K562 (cell line): ENCODE results near the gene PBX2. TPM values are rescaled to one million over a fixed set of nuclear protein-coding genes. Genes with fewer than 3 reads are reported as not detected.
A peak's percentile ranks its signal among the peaks of the same experiment; 100 is the strongest.

Experiments used
- HNRNPH1 ChIP-seq: fragments of 200-400 bp; formaldehyde crosslinking; optimal IDR thresholded peaks from 2 replicates; pipeline ENCODE3; 2017; ENCODE audit warnings: low read depth, mild to moderate bottlenecking, low read length, moderate library complexity
- JUND ChIP-seq, 2 experiments: IDR thresholded peaks; 2 replicates in 1 of 2; 3 replicates in 1 of 2; pipeline ENCODE4 v1.6.1; 2011; ENCODE audit warnings: borderline replicate concordance in 2 of 2, low read depth in 2 of 2, low read length in 2 of 2, improper control_type of control experiment in 1 of 2, missing biosample characterization in 1 of 2, missing genetic modification characterization in 1 of 2, missing genetic modification reagents in 1 of 2
- KHSRP ChIP-seq: fragments of 450-650 bp; IDR thresholded peaks from 2 replicates; pipeline ENCODE4 v1.6.1; 2017
- L3MBTL2 ChIP-seq: fragments of 450-650 bp; IDR thresholded peaks from 2 replicates; pipeline ENCODE4 v1.6.1; 2016; ENCODE audit warnings: mild to moderate bottlenecking, moderate library complexity
- LCOR ChIP-seq: sonication (generic); formaldehyde crosslinking; IDR thresholded peaks from 2 replicates; pipeline ENCODE4 v1.8.0; 2022; ENCODE audit warnings: mild to moderate bottlenecking, missing genetic modification reagents
- OTX1 ChIP-seq: fragments of 450-650 bp; formaldehyde crosslinking; IDR thresholded peaks from 2 replicates; pipeline ENCODE4 v1.4.0; 2022; ENCODE audit warnings: mild to moderate bottlenecking
- POLR2AphosphoS5 ChIP-seq: IDR thresholded peaks from 2 replicates; pipeline ENCODE4 v1.6.1; 2011; ENCODE audit warnings: mild to moderate bottlenecking, low read depth, low read length, moderate library complexity; ENCODE audit not compliant: control insufficient read depth, insufficient read depth
- RFX1 ChIP-seq: fragments of 450-650 bp; IDR thresholded peaks from 2 replicates; pipeline ENCODE4 v1.6.1; 2016; ENCODE audit warnings: mild to moderate bottlenecking, moderate library complexity
- ZNF124 ChIP-seq: sonication (generic); formaldehyde crosslinking; IDR thresholded peaks from 2 replicates; pipeline ENCODE4 v1.8.1; 2022; ENCODE audit warnings: missing genetic modification reagents
- ZNF76 ChIP-seq: fragments of 250-450 bp; sonication (Bioruptor Pico); IDR thresholded peaks from 2 replicates; pipeline ENCODE4 v1.4.0; 2020; ENCODE audit warnings: mild to moderate bottlenecking, moderate library complexity, borderline replicate concordance
- polyA plus RNA-seq, 8 experiments: library from polyadenylated mRNA; depleted of rRNA in 4 of 8; stranded (reverse) in 5 of 8; unstranded in 3 of 8; fragments of >200 nt; fragmentation: Nextera tagmentation in 2 of 8; fragmentation: Illumina TruSeq in 1 of 8; extraction: Ambion mirVana in 2 of 8; extraction: Trizol in 1 of 8; gene quantifications; 2 replicates each; pipeline versions ENCODE4 v1.2.1 to v1.2.3, GENCODE V29; 2011 to 2014; ENCODE audit warnings: inconsistent platforms in 1 of 8, missing spikeins in 1 of 8
- total RNA-seq, 7 experiments: library from RNA; depleted of rRNA in 6 of 7; stranded (reverse); fragments of >200 nt in 6 of 7; fragmentation: Illumina TruSeq in 2 of 7; extraction: Trizol in 2 of 7; gene quantifications; 2 replicates each; pipeline versions ENCODE4 v1.2.1 to v1.2.3, GENCODE V29; 2011 to 2021; ENCODE audit warnings: low replicate concordance in 1 of 7
- TF ChIP-seq, protein P1 (sequence below): fragments of 250-450 bp; sonication (Bioruptor Pico); IDR thresholded peaks from 2 replicates; pipeline ENCODE4 v1.4.0; 2020; ENCODE audit warnings: mild to moderate bottlenecking, moderate library complexity
- TF ChIP-seq, protein P2 (sequence below): sonication (generic); formaldehyde crosslinking; IDR thresholded peaks from 2 replicates; pipeline ENCODE4 v1.8.1; 2023; ENCODE audit warnings: mild to moderate bottlenecking, missing genetic modification reagents
- TF ChIP-seq, protein P3 (sequence below): fragments of 250-450 bp; sonication (Bioruptor Pico); IDR thresholded peaks from 2 replicates; pipeline ENCODE4 v1.9.0; 2021; ENCODE audit warnings: mild to moderate bottlenecking
- TF ChIP-seq, protein P4 (sequence below), 2 experiments: fragments of 450-650 bp in 1 of 2; sonication (generic) in 1 of 2; formaldehyde crosslinking in 1 of 2; IDR thresholded peaks; 2 replicates each; pipeline versions ENCODE4 v1.7.1 to v1.9.0; 2016 to 2022; ENCODE audit warnings: inconsistent platforms in 1 of 2, mild to moderate bottlenecking in 1 of 2, missing genetic modification reagents in 1 of 2

The PBX2 gene
- total and polyA plus RNA-seq, 9 of the 15 experiments (the other 6 are each of a cell fraction or from before 2014, with no cell fraction given): 1.9 to 134 (median 62.5) TPM

DNA sequence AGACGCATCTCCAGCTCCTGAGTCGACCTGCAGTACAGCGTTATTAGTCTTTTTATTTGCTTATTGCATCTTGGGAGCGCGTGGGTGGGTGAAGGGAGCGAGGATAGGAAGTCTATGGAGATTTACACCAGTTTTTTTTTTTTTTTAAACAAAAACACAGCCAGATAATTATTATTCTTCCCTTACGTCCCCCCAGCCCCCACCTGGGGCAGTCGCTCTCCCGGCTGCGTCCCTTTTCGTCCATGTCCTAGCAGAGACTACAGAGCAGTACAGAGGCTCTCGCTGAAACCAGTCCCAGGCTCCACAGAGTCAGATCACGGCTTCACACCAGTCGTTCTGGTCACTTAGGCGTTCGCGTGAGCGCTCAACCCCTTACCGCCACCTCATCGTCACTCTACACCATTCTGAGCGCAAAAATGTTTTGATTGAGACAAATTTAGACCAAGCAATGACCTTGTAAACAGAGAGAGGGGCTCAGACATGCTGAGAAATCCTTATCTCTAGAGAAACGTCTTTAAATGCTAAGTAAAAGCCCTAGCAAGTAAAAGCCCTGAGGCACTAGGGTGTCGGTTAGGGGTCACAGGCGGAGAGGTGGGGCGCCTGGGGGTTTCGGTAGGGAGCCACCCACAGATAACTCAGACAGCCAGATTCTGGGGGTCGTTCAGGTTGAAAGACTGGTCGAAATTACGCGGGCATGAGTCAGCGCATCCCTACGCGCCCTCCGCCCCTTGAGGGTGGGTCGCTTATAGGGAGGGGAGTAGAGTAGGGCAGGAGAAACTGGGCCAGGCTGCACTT, 37.0 kb downstream of the PBX2 start (continued):
- TF ChIP-seq, protein P1, sequence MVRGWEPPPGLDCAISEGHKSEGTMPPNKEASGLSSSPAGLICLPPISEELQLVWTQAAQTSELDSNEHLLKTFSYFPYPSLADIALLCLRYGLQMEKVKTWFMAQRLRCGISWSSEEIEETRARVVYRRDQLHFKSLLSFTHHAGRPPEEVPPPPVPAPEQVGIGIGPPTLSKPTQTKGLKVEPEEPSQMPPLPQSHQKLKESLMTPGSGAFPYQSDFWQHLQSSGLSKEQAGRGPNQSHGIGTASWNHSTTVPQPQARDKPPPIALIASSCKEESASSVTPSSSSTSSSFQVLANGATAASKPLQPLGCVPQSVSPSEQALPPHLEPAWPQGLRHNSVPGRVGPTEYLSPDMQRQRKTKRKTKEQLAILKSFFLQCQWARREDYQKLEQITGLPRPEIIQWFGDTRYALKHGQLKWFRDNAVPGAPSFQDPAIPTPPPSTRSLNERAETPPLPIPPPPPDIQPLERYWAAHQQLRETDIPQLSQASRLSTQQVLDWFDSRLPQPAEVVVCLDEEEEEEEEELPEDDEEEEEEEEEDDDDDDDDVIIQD (CRISPR knock-in tag): no peak
- TF ChIP-seq KHSRP (no peak), JUND (IDR thresholded peaks at IDR 0.05; ENCODE audit: borderline replicate concordance, low read depth, low read length) (no peak), JUND (tag; IDR thresholded peaks at IDR 0.05; ENCODE audit: borderline replicate concordance, low read depth, low read length) (no peak), L3MBTL2 (peak; percentile 55), ZNF76 (CRISPR knock-in tag) (no peak), POLR2AphosphoS5 (0 out of 2 replicates have a peak, but pooled peaks have one; percentile 24), OTX1 (no peak), RFX1 (no peak), LCOR (CRISPR knock-in tag) (no peak), ZNF124 (no peak), HNRNPH1 (no peak)
- TF ChIP-seq, protein P2, sequence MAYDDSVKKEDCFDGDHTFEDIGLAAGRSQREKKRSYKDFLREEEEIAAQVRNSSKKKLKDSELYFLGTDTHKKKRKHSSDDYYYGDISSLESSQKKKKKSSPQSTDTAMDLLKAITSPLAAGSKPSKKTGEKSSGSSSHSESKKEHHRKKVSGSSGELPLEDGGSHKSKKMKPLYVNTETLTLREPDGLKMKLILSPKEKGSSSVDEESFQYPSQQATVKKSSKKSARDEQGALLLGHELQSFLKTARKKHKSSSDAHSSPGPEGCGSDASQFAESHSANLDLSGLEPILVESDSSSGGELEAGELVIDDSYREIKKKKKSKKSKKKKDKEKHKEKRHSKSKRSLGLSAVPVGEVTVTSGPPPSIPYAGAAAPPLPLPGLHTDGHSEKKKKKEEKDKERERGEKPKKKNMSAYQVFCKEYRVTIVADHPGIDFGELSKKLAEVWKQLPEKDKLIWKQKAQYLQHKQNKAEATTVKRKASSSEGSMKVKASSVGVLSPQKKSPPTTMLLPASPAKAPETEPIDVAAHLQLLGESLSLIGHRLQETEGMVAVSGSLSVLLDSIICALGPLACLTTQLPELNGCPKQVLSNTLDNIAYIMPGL (CRISPR knock-in tag): no peak
- TF ChIP-seq, protein P3, sequence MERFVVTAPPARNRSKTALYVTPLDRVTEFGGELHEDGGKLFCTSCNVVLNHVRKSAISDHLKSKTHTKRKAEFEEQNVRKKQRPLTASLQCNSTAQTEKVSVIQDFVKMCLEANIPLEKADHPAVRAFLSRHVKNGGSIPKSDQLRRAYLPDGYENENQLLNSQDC (CRISPR knock-in tag): no peak
- TF ChIP-seq, protein P4, sequence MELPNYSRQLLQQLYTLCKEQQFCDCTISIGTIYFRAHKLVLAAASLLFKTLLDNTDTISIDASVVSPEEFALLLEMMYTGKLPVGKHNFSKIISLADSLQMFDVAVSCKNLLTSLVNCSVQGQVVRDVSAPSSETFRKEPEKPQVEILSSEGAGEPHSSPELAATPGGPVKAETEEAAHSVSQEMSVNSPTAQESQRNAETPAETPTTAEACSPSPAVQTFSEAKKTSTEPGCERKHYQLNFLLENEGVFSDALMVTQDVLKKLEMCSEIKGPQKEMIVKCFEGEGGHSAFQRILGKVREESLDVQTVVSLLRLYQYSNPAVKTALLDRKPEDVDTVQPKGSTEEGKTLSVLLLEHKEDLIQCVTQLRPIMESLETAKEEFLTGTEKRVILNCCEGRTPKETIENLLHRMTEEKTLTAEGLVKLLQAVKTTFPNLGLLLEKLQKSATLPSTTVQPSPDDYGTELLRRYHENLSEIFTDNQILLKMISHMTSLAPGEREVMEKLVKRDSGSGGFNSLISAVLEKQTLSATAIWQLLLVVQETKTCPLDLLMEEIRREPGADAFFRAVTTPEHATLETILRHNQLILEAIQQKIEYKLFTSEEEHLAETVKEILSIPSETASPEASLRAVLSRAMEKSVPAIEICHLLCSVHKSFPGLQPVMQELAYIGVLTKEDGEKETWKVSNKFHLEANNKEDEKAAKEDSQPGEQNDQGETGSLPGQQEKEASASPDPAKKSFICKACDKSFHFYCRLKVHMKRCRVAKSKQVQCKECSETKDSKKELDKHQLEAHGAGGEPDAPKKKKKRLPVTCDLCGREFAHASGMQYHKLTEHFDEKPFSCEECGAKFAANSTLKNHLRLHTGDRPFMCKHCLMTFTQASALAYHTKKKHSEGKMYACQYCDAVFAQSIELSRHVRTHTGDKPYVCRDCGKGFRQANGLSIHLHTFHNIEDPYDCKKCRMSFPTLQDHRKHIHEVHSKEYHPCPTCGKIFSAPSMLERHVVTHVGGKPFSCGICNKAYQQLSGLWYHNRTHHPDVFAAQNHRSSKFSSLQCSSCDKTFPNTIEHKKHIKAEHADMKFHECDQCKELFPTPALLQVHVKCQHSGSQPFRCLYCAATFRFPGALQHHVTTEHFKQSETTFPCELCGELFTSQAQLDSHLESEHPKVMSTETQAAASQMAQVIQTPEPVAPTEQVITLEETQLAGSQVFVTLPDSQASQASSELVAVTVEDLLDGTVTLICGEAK (IDR thresholded peaks at IDR 0.05): no peak
- TF ChIP-seq, protein P4 (CRISPR knock-in tag; IDR thresholded peaks at IDR 0.05): no peak
